UCSD-AML1 (cell line): Measurements from ENCODE around the gene FAM174C.
"Not testable (repeated sequence)": the region's sequence is repeated elsewhere in the genome, so short reads cannot be mapped to it uniquely, and the experiment has no call there.

Experiments used
- DNase-seq: peaks from one replicate; lab custom pipeline; 2025; ENCODE audit not compliant: unreplicated experiment; lab: John Stamatoyannopoulos, UW

FAM174C gene

DNA sequence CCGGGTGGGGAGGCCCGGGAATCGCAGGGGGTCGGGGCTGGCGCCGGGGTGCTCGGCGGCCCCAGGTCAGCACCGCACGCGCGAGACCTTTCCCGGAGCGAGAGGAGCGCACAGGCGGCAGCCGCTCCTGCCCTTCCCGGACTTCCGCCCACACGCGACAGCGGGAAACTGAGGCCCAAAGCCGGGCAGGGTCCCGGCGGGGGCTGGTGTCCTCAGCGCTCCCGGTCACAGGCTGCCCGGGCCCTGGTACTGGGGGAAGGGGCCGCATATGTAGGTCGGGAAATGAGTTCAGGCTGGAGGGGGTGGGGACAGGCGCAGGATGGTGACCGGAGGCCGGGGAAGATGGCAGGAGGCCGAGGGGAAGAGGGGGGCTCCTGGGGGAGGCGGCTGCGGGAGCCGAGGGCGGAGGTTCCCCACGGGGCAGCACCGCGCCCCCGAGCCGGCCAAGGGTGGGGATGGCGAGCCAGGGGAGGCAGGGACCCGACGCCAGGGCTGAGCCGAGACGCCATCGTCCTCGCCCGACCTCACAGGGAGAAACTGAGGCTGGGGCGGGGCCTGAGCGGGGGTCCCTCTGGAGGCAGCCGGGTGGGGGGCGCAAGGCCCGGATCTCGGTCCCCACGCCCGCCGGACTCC is 38.2 kb upstream of the FAM174C start:
- no peak for DNase-seq

DNA sequence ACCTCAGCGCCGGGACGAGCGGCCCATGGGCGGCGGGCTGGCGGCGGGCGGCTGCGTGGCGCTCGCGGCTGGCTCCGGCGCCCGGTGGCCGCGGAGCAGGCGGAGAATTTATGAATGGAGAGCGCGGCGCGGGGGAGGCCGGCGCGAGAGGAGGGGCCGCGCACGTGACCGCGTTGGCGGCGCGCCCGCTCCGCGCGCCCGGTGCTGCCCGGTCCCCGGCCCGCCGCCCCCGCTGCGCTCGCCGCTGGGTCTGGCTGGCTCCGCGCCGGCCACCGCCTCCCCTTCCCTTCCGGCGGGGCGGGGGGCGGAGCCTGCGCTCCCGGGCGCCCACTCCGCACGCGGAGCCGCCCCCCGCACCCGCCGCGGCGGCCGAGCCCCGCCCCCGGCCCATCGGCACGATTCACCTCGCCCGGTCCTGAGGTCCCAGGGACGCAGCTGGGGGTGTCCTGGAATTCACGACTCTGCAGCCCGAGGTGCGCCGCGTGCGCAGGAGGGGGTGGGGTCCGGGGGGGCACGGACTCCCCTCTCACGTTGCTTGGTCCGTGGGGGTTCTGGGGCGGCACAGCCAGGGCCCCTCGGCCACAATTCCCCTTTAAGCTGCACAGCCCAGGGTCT is 37.5 kb upstream of the FAM174C start, which contains the start of gene CBARP:
Gene CBARP, minus strand, starts transcription at position 252 of the 615 bp plus-strand sequence. CDS start 1,905 bp downstream, outside the sequence.
- DNase-seq = peak; percentile 35

GRCh38 chr19:1238369-1239303 is 36.7 kb upstream of the FAM174C start:
- no peak for DNase-seq

DNA sequence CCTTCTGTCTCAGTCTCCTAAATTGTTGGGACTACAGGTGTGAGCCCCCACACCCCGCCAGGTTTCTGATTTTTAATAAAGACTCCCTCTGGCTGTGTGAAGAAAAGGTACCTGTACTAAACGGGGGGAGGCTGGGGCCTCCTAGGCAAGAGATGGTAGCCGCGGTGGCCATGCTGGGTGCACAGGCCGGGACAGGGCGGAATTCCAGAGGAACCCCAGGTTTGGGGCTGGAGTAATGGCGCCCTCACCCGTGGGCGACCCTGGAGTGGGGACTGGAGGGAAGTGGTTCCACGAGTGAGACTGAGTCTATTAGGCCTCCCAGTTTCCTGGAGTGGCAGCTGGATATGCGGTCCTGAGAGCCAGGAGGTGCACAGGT is 35.9 kb upstream of the FAM174C start:
- no peak for DNase-seq

- peak; percentile 94 for DNase-seq
These were observed 35.3 kb upstream of the FAM174C start for GRCh38 chr19:1239796-1240737.

DNA sequence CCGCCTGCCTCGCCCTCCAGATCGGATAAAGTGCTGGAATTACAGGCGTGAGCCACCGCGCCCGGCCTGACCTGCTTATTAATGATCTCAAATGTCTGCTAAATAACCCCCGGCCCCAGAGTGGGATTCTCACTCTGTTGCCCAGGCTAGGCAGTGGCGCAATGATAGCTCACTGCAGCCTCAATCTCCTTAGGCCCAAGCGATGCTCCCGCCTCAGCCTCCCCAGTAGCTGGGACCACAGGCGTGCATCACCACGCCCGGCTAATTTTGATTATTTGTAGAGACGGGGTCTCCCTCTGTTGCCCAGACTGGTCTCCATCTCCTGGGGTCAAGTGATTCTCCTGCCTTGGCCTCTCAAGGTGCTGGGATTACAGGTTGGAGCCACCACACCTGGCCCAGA is 34.4 kb upstream of the FAM174C start:
- no peak for DNase-seq

DNA sequence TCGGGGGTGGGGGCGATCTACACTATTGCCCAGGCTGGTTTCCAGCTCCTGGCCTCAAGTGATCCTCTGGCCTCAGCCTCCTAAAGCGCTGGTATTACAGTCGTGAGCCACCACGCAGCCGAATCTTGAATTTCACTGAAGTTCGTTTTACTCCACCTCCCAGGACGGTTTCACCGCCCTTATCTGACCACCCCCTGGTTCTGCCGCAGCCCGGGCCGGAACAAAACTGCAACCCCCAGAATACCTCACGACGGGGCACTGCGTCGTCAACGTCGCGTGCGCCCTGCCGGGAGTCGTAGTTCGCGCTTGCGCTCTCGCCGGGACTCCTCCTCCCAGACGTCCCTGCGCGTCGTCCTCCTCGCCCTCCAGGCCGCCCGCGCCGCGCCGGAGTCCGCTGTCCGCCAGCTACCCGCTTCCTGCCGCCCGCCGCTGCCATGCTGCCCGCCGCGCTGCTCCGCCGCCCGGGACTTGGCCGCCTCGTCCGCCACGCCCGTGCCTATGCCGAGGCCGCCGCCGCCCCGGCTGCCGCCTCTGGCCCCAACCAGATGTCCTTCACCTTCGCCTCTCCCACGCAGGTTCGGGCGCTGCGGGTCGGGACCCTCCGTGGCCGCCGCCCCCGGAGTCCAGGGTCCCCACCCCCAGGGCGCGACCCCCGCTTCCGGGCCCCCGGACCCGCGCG is 33.8 kb upstream of the FAM174C start, which contains the start of gene ATP5F1D:
Gene ATP5F1D, plus strand, starts transcription at position 335 of the 679 bp plus-strand sequence. Its CDS starts 100 bp downstream, at position 435.
- peak; percentile 94 for DNase-seq

- peak; percentile 75 for DNase-seq
These were observed 31.3 kb upstream of the FAM174C start for GRCh38 chr19:1243768-1244692.

GRCh38 chr19:1244693-1245451 is 30.5 kb upstream of the FAM174C start:
- no peak for DNase-seq

DNA sequence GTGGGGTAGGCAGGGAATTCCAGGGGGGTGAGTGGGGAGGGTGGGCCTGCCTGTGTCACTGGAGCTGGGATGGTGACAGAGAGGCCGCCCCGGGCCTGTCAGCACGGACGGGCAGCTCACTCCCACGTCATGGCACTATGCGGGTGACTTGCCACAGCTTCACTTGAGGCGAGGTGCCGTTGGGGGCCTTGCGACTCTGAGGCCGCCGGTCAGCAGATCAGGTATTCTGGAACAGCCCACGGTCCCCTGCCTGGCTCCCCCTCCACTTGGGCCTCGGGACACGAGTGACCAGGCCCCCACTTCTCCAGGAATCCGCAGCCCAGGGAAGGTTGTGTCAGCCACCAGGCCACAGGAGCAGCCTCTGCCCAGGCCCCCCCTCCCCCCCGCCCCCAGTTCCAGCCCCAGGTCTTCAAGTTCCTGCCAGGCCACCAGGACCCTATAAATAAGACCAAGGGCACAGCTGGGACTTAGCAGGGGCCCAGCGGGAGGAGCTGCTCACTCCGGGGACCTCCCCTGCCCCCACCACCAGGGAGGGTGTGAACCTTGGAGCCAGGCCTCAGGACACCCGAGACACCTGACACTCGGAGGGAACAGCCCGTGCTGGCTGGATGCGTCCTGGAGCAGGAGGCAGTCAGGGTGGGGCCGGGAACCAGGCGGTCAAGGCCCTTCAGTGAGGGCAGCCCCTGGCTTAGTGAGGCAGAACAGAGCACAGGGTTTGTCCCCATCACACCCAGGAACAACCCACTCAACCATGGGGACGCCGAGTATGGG is 29.7 kb upstream of the FAM174C start:
- no peak for DNase-seq

DNA sequence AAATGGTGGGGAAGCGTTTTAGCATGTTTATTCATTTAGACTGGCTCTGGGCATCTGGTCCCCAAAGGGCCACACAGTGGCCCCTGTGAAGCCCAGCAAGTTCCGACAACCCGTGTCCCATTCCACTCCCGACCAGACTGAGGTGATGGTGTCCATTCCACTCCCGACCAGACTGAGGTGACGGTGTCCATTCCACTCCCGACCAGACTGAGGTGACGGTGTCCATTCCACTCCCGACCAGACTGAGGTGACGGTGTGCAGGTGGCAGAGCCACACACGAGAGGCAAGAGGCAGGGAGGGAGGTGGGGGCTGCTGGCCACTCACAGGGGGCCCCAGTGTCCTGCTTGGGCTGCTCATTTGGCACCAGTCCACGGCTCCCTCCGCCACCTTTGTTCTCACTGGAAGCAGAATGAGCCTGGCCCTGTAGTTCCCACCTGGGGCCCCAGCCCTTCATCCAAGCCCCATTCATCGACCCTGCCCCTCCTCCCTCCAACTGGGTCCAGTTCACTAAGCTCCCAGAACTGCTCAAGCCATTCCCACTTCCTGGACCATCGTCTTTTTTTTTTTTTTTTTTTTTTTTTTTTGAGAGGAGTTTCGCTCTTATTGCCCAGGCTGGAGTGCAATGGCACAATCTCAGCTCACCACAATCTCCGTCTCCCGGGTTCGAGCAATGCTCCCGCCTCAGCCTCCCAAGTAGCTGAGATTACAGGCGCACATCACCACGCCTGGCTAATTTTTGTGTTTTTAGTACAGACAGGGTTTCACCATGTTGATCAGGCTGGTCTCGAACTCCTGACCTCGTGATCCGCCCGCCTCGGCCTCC is 28.9 kb upstream of the FAM174C start:
- not testable (repeated sequence) for DNase-seq

GRCh38 chr19:1247748-1248138 is 27.6 kb upstream of the FAM174C start:
- DNase-seq = no peak

- DNase-seq = peak; percentile 88
These were observed 27.1 kb upstream of the FAM174C start, which contains the start of gene MIDN for GRCh38 chr19:1248139-1248785. MIDN (plus strand) TSS chr19:1248583; CDS start chr19:1250297, 1,714 bp downstream.

DNA sequence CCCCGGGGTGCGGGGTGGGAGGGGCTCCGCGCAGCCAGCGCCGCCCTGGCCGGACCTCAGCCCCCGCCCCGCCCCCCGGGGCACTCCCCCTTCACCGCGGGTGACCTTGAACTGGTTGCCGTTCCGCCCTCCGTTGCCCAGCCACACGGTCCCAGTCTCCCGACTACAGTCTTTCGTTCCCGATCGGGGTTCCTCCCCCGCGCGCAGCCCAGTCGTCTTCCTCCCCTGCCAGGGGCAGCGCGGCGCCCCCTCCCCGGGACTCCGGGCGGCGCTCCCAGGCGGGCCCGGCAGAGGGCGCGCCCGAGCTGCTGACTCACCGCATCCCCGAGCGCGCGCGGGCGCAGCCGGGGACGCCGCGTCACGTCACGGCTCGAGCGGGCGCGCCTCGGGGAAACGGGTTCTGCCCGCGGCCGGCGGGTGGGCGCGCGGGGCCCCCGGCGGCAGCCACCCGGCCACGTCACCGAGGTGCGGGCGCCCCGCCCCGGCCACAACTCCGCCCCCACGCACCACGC is 26.5 kb upstream of the FAM174C start:
- DNase-seq = peak; percentile 88

- peak; percentile 97 for DNase-seq
These were observed 25.9 kb upstream of the FAM174C start for GRCh38 chr19:1249298-1249989.
